ENCODE data around the gene RBM38.

DNA sequence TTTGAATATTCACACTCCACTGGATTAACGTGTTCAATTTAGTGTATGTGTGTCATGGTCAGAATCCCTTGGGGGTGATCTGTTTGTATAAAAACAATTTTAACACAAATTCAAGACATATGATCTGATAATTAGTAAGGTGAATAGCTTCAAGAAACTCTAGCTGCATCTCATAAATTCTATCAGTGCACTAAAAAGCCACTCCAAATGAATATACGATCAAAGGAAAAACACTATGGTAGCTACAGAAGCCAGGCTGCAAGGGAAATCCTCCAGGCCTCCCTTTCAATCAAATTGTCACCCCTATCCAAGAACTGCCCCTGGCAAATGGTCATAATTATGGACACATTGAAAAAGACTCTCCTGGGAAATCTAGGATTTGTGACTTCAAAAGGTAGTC is 49.5 kb upstream of the RBM38 start:
- TF ChIP-seq CTCF (IDR thresholded peaks at IDR 0.05 in 2 of 3, conservative IDR thresholded peaks at IDR 0.05 in 1 of 3; ENCODE audit: control insufficient read depth in 2 of 3, extremely low read depth in 1 of 3, insufficient read depth in 1 of 3, low read depth in 3 of 3, low read length in 3 of 3), result no peak
- no peak for TF ChIP-seq EP300 (IDR thresholded peaks at IDR 0.05; ENCODE audit: borderline replicate concordance in 1 of 2, control insufficient read depth in 1 of 2, low read depth in 2 of 2, low read length in 2 of 2)

All from GM12878 (cell line).